HG02642 (cell line): ENCODE results near the gene HDAC4.

Experiments
- ATAC-seq: cut with Tn5 transposase; IDR thresholded peaks from one replicate; pipeline ENCODE4 v1.9.1; 2021; ENCODE audit warnings: mild to moderate bottlenecking; ENCODE audit not compliant: unreplicated experiment, poor library complexity

Gene HDAC4

DNA sequence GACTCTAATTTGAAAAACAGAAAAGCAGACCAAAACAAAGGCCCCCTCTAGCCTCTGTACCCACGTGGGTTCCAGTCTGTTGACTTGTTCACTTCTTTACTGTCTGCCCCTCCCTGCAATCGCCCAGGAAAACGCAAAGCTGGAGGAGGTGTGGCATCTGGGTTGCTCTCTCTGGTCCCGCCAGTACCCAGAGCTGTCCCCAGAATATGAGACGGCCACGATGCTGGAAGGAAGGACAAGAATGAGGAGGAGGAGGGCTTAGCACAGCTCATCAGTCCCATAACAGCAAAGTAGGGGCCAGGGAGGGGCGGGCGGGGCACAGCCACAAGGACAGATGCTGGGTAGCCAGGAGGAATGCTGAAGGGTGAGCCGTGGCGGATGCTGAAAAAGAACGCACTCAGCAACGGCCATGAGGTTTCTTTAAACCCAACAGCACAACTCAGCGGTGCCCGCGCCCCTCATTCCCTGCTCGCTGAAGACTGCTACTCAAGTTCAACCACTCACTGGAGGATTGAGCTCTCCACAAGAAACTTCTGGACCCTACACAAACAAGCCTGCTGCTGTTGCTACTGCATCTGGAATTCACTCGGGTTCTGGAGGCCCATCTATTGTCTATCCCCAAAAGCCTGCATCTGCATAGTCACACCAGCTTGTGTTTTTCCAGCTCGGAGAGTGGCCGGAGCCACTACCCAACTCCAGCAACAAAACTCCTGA lies 187.7 kb downstream of the HDAC4 start:
- ATAC-seq = no peak

DNA sequence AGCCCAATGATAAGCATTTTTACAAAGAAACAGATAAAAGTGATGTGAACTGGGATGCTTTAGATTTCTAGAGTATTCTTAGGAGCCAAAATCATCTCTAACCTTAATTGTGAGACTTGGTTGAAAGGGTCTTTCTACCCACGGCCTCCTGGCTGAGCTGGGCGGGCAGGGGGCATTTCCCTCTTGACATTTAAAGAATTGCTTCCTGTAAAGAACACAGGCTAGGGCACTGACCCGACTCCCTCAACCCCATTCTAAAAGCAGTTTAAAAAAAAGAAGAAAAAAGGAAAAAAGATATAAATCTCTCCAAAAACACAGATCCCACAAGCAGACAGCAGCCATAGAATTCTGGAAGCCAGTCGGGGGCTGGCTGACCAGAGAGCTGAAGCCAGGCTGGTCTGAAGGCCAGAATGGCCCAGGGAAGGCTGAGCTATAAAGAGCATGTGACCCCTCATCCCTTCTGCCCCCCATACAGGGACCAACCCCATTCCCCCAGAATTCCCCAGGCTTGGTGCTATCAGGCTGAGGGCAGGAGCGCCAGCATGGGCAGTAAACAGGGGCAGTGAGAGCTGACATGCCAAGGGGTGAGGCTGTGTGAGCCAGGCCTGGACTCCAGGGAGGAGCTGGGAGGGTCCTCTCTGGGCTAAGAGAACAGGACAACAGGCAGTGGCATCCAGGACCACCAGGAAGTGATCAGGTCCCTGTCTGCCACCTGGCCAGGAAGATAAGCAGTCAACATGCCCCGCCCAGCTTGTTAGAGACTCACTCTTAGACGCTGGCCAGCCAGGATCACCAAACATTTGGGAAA lies 188.5 kb downstream of the HDAC4 start:
- ATAC-seq = no peak

DNA sequence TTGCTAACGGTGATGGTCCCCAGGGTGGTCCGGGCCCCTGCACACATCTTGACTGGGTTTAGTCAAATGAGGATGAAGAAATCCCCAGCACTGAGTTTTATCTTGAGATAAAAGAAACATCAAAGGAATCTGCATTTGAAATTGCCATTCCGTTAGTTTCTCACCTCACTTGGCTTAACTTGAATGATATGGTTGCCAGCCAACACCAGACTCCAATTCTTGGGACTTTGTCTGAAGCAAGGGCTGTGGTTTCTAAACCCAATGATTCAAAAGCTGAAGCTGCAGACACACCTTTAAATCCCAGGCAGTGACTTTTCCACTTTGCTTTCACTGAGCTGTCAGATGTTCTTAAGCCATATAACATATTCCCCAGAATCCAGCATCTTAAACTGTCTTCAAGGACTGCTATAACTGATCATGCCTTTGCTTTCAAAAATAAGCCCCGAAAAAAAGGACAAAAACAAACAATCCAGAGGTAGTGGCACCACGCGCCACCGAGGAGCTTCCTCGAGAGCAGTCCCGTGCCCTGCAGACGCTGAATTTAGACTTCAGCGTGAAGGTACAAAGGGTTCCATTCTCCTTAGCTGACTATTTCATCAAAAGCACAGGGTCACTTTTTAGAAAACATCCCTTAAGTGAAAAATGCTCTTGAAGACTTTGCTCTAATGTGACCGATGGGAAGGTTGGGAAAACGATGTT lies 189.3 kb downstream of the HDAC4 start:
- ATAC-seq = no peak

DNA sequence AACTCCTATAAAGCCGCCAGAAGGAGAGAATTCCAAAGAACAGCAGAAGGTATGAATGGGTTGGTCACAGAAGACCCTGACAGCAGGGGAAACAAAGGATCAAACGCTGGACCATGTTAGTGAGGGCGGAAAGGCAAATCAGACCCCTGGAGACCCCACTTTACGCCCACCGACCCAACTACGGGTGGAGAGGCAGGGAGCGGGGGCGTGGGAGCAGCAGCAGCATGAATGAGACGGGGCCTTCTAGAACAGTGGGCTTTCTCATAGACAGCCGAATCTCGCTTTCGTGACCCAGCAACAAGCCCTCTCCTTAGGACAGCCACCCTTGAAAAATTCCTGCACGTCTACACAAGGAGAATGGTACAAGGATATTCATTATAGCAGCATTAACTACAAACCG lies 191.0 kb downstream of the HDAC4 start:
- ATAC-seq = no peak

DNA sequence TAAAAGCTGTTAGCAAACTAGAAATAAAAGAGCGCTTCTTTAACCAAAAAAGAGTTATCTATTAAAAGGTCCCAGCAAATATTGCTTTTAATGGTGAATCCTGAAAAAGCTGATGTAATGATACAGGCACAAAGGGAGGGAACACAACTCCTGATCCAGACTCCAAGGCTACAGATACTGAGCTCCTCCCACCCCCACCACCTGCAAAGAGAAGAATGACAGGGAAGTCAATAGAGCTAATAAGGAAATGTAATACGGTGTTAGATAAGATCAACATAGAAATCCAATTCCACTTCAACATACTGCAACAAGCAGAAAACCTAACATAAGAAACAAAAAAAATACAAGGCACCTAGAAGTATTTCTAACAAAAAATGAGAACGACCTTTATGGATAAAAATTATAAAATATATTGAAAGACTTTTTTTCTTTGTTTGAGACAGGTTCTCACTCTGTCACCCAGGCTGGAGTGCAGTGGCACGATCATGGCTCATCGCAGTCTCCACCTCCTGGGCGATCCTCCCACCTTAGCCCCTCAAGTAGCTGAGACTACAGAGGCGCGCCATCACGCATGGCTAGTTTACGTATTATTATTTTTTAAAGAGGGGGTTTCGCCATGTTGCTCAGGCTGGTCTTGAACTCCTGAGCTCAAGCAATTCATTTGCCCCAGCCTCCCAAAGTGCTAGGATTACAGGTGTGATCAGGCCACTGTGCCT lies 192.2 kb downstream of the HDAC4 start:
- ATAC-seq = no peak

DNA sequence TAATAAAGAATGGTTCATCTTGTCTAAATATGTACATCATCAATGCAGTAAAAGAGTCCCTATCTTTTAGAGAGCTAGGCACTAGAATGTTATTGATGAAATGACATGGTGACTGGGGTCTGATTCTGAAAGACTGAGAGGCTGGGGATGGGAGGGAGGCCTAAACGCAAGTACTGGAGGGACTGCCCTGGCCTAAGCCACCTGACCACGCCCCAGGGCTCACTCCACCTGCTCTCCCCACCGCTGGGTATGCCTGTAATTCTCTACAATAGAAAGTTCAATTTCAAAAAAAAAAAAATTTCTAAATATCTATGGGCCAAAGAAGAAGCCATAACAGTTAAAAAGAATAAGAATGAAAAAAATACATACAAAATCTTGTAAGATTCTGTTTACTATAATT lies 194.0 kb downstream of the HDAC4 start:
- no peak for ATAC-seq

DNA sequence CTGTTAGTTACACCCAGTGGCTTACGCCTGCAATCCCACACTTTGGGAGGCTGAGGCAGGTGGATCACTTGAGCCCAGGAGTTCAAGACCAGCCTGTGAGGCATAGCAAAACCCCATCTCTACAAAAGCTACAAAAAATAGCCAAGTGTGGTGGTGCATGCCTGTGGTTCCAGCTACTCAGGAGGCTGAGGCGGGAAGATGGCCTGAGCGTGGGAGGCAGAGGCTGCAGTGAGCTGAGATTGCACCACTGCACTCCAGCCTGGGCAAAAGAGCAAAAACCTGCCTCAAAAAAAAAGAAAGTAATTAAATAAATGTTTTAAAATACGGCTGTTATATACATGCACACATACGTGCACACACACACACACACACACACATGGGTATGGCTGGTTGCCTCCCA lies 194.8 kb downstream of the HDAC4 start:
- no peak for ATAC-seq

DNA sequence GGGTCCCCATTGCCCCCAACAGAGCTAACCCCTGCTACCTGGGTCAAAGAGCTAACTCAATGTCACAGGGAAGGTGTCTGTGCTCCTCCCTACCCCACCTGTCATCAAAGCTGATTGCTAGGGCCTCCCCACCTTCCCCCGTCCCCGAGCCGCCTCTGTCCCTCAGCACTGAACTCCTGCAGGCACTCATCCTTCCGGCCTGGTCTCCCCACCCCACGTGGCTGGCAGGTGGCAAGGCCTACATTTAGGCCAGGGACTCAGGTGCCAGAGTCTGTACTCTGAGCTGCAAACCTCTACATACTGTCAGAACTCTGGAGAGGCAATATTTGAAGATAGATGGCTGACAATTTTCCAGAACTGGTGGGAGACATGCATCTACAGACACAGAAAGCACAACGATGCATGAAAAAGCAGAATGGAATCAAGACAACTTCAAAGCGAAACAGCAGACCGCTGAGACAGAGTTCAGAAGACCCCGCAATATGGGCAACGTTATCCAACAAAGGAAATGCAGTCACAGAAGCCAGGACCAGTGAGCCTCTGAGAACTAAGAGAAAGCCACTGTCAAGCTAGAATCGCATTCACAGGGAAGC lies 195.8 kb downstream of the HDAC4 start:
- ATAC-seq = no peak

DNA sequence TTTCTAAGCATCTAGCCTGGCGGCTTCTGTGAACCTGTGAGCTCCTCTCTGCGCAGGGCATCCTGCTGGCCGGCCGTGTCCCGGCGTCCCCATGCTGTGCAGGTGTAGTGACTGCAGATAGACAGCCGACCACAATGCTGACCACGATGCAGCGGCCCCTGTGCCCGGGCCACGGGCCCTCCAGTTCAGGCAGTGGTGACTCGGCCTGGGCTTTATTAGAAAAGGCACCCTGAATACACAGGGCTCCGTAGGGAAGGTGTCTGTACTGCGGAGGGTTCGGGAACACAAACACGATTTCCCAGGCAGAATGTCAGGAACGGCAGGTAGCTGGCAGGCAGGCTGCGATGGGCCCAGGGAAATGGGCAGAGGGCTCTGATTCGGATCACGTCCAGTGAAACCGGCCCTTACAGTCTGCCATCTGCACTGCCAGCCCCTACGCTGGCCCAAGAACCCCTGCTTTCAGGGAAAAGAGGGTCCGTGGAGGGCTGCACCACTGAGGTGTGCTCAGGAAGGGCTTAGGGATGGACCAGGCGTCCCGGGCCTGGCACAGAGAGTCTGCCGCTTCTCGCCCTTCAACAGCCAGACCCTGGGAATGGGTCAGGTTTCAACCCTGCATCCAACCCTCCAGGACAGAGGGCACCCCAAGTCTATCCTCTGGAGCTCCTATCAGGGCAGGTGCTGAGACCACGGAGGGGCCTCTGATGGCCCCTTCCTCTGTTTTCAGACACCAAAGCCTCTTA lies 196.5 kb downstream of the HDAC4 start:
- no peak for ATAC-seq

DNA sequence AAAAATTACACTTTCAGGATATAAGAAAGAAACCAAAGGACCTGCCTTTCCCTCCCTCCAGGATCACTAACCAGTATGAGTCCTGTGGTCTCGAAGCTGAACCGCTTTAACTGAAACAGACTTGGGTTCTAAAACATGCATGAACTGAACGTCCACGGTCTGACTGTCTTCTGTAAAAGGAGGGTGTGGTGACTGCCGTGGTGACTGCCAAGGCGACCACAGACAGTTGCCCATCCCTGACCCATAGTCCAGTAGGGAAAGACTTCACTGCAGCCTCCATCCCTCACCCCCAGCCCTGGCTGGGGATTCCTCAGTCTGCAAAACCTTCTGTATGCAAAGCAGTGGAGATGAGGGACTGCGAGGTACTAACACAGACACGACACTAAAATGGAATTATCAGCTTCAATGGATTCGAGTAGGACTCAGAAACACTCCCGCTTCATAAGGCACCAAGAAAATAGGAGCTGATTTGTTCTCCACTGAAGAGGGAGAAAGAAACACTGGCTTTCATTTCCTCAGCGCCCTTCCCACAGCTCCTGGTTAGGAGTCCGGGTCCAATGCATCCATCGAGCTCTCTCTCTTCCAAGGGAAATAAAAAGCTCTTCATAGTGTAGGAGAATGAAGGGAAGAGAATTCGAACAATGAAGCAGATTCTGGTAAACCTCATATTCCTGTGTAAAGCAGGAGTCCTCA lies 197.2 kb downstream of the HDAC4 start:
- ATAC-seq = no peak

DNA sequence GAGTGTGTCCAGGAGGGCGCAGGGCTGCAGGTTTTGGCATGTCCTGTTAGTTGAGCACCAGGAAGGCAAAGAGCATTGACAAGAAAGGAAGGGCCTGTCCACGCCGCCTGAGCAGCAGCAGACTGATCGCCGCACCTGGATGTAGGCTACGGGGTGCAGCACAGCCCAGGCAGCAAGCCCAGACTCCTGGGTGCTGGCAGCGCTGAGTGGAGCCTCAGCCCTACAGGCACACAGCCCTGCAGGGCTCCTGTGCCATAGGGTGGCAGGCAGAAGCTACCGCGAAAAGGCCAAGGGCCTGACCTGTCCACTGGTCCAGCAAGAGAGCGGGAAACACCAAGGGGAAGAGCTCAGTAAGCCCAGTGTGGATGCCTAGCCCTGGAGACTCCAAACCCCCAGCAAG lies 198.0 kb downstream of the HDAC4 start:
- no peak for ATAC-seq

DNA sequence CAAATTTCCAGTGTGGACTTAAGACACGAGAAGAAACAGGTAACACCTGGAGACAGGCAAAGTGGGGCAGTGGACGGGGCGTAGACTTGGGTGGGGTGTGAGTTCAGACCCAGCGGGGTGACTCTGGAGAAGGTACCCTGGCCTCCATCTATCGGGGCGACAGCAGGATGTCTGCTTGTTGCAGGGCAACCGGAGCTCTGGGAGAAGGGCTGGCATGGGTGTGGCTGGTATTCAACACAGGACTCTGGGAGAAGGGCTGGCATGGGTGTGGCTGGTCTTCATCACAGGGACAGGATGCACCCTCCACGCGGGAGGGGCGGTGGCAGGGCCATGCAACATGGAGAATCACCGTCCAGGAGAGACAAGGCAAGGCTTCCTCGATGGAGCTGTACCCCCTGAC lies 198.5 kb downstream of the HDAC4 start:
- no peak for ATAC-seq

DNA sequence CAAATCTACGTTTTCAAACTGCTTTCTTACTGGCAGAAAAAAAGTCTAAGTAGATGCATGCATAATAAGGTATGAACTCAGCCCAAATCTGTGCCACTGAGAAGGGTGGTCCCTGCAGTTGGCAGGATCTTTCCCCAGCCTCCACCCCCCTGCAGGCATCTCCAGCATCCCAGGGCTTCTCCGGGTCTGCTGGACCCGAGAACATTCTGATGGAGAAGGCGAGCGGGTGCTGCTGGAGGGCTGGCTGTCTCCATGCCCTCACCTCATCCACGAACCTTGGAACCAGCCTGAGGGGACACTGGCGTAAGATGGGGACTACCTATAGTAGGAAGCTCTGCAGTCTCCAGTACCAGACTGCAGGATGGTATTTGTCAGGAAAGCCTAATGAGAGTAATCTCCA lies 198.9 kb downstream of the HDAC4 start:
- no peak for ATAC-seq

DNA sequence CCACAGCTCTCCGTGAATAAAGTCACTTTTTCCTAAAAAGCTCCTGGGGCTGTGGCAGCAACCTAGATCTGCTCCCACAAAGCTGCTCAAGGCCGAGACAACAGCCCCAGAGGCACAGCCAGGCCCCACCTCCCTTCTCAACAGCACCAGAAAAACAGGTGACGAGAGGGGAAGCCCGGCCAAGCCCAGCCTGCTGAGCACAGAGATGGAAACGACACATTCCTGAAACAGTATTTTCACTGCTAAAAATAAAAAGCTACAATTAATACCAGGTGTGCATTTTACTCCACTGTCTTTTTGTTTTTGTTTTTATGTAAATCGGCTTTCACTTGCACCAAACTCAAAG lies 199.3 kb downstream of the HDAC4 start:
- no peak for ATAC-seq

DNA sequence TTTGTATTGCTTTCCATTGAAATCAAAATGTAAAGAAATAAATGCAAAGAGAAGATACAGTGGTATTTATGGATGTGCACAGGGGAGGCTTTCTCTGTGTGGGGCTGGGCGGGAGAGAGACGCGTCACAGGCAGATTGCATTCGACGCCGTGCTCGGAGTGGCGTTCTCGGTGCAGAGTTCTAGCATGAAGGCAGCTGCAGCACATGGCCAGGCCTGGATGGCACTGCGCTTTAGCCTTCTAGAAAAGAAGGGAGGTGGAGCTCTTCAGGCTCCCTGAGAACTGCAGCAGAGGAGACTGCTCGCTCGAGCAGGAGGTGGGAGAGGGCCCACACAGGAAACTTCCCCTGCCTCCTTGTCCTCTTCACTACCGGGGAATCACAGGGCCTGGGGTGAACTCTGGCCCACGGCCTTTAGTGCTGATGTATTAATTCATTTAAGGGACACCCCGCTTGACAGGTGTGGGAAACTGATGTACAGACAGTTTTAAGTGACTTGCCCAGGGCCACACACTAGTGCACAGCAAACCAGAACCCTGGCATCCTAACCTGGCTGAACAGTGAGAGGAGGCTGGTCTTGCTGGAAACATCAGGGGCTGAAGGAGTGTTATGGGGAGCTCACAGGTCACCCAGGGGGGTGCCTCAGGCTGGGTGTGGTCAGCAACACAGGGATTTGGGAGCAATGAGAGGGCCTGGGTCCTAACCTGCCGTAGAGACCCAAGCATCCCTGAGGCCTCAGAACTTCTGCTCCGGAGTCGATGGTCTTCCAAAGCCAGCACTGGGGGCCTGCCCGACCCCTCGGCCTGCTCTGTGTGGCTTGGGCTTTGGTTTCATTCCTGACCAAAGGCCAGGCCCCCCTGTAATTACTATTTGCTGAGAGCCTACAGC lies 199.9 kb downstream of the HDAC4 start:
- no peak for ATAC-seq

DNA sequence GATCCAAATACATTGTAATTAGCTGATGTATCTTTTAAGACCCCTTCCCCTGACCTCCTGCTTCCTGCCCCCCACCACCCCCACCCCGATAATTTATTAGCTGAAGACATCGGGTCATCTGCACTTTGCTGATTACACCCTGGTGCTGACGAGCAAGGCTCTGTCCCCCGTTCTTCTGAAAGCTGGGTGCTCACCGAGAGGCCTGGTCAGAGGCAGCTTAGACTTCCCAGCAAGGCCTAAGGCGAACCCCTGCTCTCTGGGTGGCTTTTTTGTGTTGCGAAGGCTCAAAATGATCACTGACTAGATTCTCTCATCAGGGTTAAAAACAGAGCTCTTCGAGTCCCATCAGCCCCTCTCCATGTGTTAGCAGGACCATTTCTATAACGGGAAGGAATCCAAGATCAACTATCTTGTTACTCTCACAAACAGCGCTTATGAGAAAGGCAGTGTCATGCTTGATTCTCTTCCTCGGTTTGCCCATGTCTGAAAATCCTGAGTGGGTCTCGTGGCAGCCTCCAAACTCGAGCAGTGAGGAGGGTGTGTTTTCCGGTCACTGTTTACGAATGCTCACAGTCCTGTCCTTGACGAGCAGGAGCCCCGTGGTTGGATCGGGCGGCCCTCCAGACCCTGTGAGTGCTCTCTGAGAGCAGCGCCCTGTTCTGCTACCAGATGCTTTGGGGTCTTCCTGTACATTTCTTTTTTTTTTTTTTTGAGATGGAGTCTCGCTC lies 201.6 kb downstream of the HDAC4 start:
- ATAC-seq = no peak

DNA sequence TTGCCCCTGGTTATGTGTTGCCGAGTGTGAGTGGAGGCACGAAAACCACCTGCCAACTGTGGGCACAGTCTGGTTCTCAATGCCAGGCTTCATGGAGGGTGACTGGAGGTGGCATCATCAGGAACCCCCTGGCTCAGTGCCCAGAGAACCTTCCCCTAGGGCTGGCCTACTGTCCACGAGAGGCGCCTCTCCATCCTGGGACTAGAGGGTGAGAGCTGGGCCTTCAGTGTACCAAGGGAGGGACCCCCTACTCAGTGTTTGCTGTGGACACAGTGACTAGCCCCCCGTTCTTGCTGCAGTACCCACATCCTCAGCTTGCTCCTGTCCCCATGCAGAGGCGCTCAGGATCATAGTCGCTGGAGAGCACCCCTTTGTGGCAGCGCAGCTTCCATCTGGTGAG lies 202.6 kb downstream of the HDAC4 start:
- no peak for ATAC-seq

DNA sequence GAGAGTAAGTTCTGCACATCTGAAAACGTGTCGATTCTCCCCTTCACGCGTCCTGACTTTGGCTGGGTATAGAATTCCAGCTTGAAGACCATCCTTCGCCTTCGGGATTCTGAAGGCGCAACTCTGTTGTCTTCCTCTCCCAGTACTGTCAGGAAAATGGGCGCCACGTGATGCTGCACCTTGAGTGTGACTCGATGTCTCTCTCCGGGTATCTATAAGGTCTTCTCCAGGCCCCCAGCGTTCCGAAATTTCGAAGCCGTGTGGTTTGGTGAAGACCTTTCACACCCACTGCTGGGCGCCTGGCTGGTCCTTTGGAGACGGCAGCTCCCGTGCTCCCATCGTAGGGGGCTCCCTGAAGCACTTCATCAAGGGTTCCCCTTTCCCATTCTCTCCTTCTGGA lies 203.7 kb downstream of the HDAC4 start:
- ATAC-seq = no peak
